Stimulated activated effector memory CD8-positive, alpha-beta T cell treated with anti-CD3 and anti-CD28 coated beads, Interleukin-12 subunit alpha, Interleukin-12 subunit beta, amount 100 ng/mL, for 72 hours (primary cell): ENCODE results near the gene PCP2.

Source experiments
- ATAC-seq: fragments of 150-1000 bp; cut with Tn5 transposase; 2 replicates; pipeline ENCODE4 v1.10.0; 2021
- DNase-seq, 2 donors: peaks; one replicate each; pipeline ENCODE4 v3.0.0; 2021 to 2022; ENCODE audit warnings: low spot score in 2 of 2
- H3K27ac Mint-ChIP-seq: one replicate; pipeline ENCODE4 v1.8.0; 2022; ENCODE audit warnings: mild to moderate bottlenecking, mixed read lengths
- H3K36me3 Mint-ChIP-seq: one replicate; pipeline ENCODE4 v1.8.0; 2022; ENCODE audit warnings: mild to moderate bottlenecking, mixed read lengths
- H3K4me1 Mint-ChIP-seq: one replicate; pipeline ENCODE4 v1.8.0; 2022; ENCODE audit warnings: mixed read lengths
- H3K4me3 Mint-ChIP-seq: one replicate; pipeline ENCODE4 v1.8.0; 2022; ENCODE audit warnings: mild to moderate bottlenecking, mixed read lengths
- H3K9me3 Mint-ChIP-seq: one replicate; pipeline ENCODE4 v1.8.0; 2022; ENCODE audit warnings: mixed read lengths

The PCP2 gene

GRCh38 chr19:7605490-7606222, 27.9 kb downstream of the PCP2 start:
- no peak for DNase-seq
- no peak overlapping the region for H3K27ac Mint-ChIP-seq
- H3K9me3 Mint-ChIP-seq, result peaks cover 3% of the 10 kb centered on the region
- peaks cover 7% of the 10 kb centered on the region for H3K36me3 Mint-ChIP-seq
- peak; percentile 68 for ATAC-seq
- H3K4me1 Mint-ChIP-seq, result peaks cover 10% of the 10 kb centered on the region
- no peak overlapping the region for H3K4me3 Mint-ChIP-seq

DNA sequence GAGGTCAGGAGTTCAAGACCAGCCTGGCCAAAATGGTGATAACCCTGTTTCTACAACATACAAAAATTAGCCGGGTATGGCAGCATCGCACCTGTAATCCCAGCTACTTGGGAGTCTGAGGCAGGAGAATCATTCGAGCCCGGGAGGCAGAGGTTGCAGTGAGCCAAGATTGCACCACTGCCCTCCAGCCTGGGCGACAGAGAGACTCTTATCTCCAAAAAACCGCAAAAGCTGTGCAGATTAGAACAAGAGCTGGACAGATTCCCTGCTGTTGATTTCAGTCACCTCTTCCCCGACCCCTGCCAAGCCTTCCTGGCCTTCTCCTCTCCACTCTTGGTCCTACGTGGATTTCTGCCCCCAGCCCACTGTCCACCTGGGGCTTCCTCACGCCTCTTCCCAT, 29.6 kb downstream of the PCP2 start:
- DNase-seq (no peak), ATAC-seq (no peak)
- peaks cover 13% of the 10 kb centered on the region for H3K36me3 Mint-ChIP-seq
- peaks cover 12% of the 10 kb centered on the region for H3K4me1 Mint-ChIP-seq
- H3K4me3 Mint-ChIP-seq, result no peak overlapping the region
- peaks cover 3% of the 10 kb centered on the region for H3K9me3 Mint-ChIP-seq
- H3K27ac Mint-ChIP-seq, result no peak overlapping the region

- Mint-ChIP-seq H3K4me3 (no peak overlapping the region), H3K27ac (no peak overlapping the region), H3K4me1 (peaks cover 12% of the 10 kb centered on the region), H3K9me3 (peaks cover 3% of the 10 kb centered on the region), H3K36me3 (peaks cover 21% of the 10 kb centered on the region)
- ATAC-seq, result no peak
- DNase-seq, result no peak
Measured at GRCh38 chr19:7602935-7603497, 30.5 kb downstream of the PCP2 start.

GRCh38 chr19:7602240-7602934, 31.1 kb downstream of the PCP2 start:
- peaks cover 12% of the 10 kb centered on the region for H3K4me1 Mint-ChIP-seq
- H3K9me3 Mint-ChIP-seq, result peaks cover 3% of the 10 kb centered on the region
- ATAC-seq (no peak), DNase-seq (no peak)
- H3K27ac Mint-ChIP-seq, result no peak overlapping the region
- peaks cover 21% of the 10 kb centered on the region for H3K36me3 Mint-ChIP-seq
- H3K4me3 Mint-ChIP-seq, result no peak overlapping the region

DNA sequence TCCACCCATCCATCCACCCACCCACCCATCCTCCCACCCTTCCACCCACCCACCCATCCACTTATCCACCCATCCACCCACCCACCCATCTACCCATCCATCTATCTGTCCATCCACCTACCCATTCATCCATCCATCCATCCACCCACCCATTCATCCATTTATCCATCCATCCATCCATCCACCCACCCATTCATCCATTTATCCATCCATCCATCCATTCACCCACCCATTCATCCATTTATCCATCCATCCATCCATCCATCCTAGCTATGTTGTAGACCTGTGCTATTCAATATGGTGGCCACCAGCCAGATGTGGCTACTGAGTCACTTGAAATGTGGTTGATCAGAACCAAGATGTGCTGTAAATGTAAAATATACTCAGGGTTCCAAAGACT, 32.8 kb downstream of the PCP2 start:
- Mint-ChIP-seq H3K9me3 (peaks cover 3% of the 10 kb centered on the region), H3K27ac (peak overlapping the region; percentile 92), H3K36me3 (peaks cover 21% of the 10 kb centered on the region), H3K4me1 (peaks cover 16% of the 10 kb centered on the region), H3K4me3 (no peak overlapping the region)
- no peak for DNase-seq
- ATAC-seq, result peak; percentile 49

GRCh38 chr19:7598180-7598579, 35.3 kb downstream of the PCP2 start:
- Mint-ChIP-seq H3K36me3 (peaks cover 21% of the 10 kb centered on the region), H3K4me1 (peaks cover 18% of the 10 kb centered on the region), H3K27ac (no peak overlapping the region), H3K9me3 (peaks cover 3% of the 10 kb centered on the region), H3K4me3 (no peak overlapping the region)
- DNase-seq (no peak), ATAC-seq (no peak)

DNA sequence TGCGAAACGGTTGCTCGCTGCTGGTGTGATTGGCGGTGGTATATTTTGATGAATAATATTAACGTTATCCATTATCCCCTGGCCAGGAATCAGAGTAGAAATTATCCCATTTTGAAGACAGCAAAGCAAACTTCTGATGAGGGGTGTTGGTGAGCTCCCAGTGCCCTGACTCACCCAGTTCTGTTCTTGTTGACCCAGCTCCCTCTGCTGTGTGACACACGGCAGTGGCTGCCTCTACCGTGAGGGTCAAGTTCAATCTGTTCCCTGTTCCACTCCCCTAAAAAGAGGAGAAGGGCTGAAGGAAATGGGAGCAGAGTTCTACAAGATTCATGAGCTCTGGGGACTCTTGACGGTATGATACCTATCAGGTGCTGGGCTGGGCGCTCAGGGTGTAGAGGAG, 35.8 kb downstream of the PCP2 start:
- peaks cover 21% of the 10 kb centered on the region for H3K36me3 Mint-ChIP-seq
- H3K27ac Mint-ChIP-seq, result no peak overlapping the region
- H3K4me1 Mint-ChIP-seq, result peaks cover 18% of the 10 kb centered on the region
- DNase-seq (no peak), ATAC-seq (no peak)
- no peak overlapping the region for H3K4me3 Mint-ChIP-seq
- peaks cover 3% of the 10 kb centered on the region for H3K9me3 Mint-ChIP-seq

- H3K36me3 Mint-ChIP-seq, result peaks cover 21% of the 10 kb centered on the region
- H3K9me3 Mint-ChIP-seq, result peaks cover 3% of the 10 kb centered on the region
- ATAC-seq (no peak), DNase-seq (no peak)
- H3K4me1 Mint-ChIP-seq, result peaks cover 18% of the 10 kb centered on the region
- H3K4me3 Mint-ChIP-seq, result peak overlapping the region; percentile 67
- no peak overlapping the region for H3K27ac Mint-ChIP-seq
Measured at GRCh38 chr19:7596211-7596937, 37.1 kb downstream of the PCP2 start.

DNA sequence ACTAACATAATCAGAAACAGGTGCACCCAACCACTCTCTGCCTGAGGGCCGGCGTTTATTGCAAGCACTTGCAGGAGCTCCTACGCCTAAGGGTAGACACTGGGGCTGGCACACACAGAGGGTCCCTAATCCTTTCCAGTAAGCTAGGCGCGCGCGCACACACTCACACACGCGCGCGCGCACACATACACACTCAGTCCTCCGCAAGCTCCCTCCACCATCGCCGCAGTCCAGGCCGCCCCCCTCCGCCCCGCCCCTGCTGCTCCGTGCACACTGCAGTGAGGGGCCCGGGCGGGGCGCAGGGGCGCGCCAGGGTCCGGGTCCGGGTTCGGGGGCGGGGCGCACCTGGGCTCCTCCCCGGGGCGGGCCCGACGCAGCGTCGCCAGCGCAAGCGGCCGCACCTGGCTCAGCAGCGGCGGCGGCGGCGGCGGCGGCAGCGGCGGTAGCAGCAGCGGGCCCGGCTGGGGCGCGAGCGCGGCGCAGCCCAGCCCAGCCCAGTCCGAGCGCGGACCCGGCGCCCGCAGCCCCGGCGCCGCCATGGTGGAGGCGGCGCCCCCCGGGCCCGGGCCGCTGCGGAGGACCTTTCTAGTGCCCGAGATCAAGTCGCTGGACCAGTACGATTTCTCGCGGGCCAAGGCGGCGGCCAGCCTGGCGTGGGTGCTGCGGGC, 37.9 kb downstream of the PCP2 start, which contains the start of gene CAMSAP3:
Gene CAMSAP3, plus strand, starts transcription at position 398 of the 668 bp plus-strand sequence. Its CDS starts 140 bp downstream, at position 538.
- DNase-seq, result peak in 1 of 2 donors; percentile 25
- peak within 1 kb of the TSS; percentile 67 for H3K4me3 Mint-ChIP-seq
- peak; percentile 83 for ATAC-seq
- H3K36me3 Mint-ChIP-seq, result peaks cover 13% of the 10 kb centered on the region
- H3K9me3 Mint-ChIP-seq, result no peaks in the 10 kb centered on the region
- no peak within 1 kb of the TSS for H3K27ac Mint-ChIP-seq
- H3K4me1 Mint-ChIP-seq, result peaks cover 14% of the 10 kb centered on the region

DNA sequence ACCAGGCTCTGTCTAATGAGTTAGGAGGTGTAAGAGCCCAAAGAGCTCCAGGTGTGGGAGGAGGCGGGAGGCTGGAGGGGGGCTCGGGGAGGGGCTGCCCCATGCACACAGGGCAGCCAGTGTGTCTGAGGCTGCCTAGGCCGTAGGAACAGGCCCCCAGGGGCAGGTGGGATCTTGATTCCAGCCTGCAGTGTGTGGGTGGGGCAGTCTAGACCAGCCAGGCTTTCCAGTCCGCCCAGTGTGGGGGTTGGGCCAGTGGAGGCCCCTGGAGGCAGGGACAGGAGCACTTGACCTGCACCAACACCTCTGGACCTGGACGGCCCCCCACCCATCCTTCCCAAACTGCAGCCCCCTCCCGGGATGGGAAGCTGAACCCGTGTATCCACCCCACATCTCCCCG, 43.3 kb downstream of the PCP2 start:
- H3K27ac Mint-ChIP-seq, result no peak overlapping the region
- no peak overlapping the region for H3K4me3 Mint-ChIP-seq
- H3K4me1 Mint-ChIP-seq, result peaks cover 4% of the 10 kb centered on the region
- ATAC-seq (peak; percentile 11), DNase-seq (no peak)
- H3K36me3 Mint-ChIP-seq, result no peaks in the 10 kb centered on the region
- no peaks in the 10 kb centered on the region for H3K9me3 Mint-ChIP-seq

DNA sequence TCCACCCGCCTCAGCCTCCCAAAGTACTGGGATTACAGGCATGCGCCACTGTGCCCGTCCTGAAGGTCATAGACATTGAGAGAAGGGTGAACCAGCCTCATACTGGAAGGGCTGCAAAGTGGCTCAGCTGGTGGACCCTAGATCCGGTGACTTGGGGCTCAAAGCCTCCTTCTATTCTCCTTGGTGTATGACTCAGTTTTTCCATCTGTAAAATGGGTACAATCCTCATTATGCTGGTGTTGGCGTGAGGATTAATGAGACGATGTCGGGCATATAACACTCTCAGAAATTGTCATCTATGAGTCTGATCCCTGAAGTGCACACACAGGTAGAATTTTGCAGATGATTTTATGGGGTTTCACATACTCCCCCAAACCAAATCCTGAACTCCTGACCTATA, 43.7 kb downstream of the PCP2 start:
- Mint-ChIP-seq H3K9me3 (no peaks in the 10 kb centered on the region), H3K4me1 (no peaks in the 10 kb centered on the region), H3K36me3 (no peaks in the 10 kb centered on the region), H3K4me3 (no peak overlapping the region), H3K27ac (no peak overlapping the region)
- no peak for ATAC-seq
- DNase-seq, result no peak

DNA sequence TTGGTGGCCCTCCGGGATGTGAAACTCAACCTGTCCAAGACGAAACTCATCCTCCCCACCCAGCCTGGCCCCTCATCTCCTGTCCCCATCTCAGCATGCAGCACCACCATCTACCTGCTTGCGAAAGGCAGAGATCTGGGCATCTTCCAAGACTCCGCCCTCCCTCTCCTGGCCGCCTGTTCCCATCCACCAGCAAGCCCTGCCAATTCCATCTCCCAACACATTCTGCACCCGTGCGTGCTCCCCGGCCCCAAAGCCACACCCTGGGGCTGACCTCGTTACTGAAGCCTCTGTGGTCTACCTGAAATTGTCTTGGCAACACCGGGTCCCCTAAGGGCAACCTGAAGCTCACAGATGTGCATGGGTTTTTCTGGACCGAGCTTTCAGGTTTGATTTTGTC, 51.1 kb downstream of the PCP2 start:
- Mint-ChIP-seq H3K27ac (peak overlapping the region; percentile 14), H3K4me1 (peaks cover 6% of the 10 kb centered on the region), H3K36me3 (no peaks in the 10 kb centered on the region), H3K9me3 (no peaks in the 10 kb centered on the region), H3K4me3 (no peak overlapping the region)
- DNase-seq (no peak), ATAC-seq (no peak)
